CD1c-positive myeloid dendritic cell (primary cell): ENCODE results near the gene ARHGAP11A.
A peak's percentile ranks its signal among the peaks of the same experiment; 100 is the strongest.

Experiments
- DNase-seq: peaks from one replicate; pipeline ENCODE4 v3.0.0-alpha.2; 2016; ENCODE audit errors: extremely low spot score

ARHGAP11A gene

DNA sequence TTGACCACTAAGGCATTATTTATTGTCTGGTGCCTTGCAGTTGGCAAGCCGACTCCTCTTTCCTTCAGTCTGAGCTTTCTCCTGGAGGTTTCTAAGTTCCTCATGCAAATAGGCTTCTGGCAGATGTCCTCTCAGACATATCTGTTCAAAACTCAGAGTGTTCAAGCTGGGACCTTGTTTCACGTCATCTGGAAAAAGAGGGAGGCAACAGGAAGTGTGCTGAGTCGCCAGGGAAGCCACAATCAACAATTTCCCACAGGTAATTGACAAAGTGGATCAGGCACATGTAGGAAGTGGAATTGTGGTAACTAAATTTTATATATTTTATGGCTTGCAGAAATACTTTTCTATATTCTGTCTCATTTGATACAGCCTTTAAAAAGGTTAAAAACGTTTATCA lies 40.8 kb downstream of the ARHGAP11A start:
- no peak for DNase-seq

GRCh38 chr15:32656496-32656895 lies 41.2 kb downstream of the ARHGAP11A start:
- no peak for DNase-seq

GRCh38 chr15:32657198-32657883 lies 42.0 kb downstream of the ARHGAP11A start:
- no peak for DNase-seq

DNA sequence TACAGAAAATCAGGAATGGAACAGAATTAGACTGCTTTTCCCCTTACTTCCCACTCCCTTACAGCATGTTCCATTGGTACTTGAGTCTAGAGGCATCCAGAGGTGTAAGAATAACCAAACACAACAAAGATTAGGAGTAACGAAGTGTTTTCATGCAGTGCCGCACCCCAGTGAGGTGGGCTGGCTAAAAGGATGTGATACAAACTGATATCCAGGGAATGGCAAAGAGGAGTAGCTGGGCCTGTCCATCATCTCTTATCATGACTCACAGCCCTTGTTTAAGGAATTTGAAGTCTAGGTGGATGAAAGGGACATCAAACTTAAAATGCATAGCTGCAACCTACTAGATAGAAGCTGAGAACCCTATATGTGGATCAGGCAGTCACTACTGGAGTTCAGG lies 42.6 kb downstream of the ARHGAP11A start:
- no peak for DNase-seq

DNA sequence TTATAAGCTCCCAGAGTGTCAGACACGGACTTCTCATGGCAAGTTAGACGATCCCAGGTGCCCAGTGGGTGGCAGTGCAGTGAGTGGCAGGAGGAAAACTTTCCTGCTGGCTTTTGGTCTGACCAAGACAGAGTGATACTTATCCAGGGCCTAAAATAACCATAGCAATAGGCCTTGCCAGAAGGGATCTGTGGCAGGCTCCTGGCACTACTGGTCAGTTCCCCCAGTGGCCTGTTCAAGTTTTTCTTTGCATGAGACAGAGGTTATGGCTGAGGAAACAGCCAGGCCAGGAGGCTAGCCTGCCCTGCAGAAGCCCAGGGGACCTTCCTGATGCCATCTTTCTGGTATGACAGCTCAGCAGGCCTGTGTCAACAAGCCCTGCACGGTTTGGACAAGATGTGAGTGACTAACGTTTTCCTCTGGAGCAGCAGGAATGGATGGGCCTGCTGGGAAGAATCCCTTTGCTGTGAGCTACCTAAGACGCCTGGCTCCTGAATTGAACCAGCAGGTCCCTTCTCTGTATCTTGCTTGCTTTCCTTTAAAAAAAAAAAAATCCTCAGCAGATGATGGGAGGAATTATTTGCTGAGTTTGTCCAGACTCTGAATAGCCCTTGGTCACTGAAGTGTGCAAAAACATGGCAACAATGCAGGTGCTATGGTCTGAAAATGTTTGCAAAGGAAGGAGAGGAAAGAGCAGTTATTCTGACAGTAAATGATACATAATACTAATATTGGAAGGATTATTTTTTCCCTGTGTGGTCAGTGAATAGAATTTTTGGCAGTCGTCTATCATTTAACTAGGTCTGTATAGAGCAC lies 44.2 kb downstream of the ARHGAP11A start:
- DNase-seq = no peak

DNA sequence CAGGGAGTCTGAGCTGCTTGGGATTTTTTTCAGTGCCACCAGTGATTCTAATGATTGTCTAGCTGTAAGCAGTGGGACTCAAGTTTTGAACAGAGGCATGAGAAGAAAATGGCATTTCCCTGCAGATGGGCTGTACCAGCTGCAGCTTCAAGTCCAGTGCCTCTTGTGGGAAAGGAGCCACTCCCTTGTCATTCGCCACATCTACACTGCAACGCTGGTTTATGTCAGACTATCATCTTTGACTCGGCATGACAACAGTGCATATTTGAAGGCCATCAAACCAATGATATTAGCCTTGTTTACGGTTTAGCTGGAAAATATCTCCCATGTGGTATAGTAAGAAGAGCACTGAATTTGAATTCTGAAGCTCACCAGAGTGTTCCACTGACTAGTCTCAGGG lies 48.4 kb downstream of the ARHGAP11A start:
- no peak for DNase-seq

DNA sequence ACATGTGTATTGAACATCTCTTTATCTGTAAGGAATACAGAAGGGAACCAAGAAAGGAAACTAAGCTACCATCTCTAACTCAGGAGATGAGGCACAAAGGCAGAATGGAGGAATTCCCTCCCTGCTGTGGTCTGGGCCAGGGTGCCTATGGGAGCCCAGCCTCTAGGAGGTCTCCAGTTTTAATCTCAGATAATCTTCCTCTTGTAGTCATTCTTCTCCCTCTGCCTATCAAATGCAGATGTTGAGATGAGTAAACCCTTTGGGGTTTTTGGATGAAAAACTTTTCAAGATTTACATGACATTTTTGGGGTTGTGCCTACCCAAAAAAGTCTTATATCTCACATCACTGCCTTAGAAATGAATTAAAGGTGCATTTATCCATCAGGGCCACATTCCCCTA lies 49.5 kb downstream of the ARHGAP11A start:
- no peak for DNase-seq

- no peak for DNase-seq
Measured at GRCh38 chr15:32667321-32667720, 52.0 kb downstream of the ARHGAP11A start.

DNA sequence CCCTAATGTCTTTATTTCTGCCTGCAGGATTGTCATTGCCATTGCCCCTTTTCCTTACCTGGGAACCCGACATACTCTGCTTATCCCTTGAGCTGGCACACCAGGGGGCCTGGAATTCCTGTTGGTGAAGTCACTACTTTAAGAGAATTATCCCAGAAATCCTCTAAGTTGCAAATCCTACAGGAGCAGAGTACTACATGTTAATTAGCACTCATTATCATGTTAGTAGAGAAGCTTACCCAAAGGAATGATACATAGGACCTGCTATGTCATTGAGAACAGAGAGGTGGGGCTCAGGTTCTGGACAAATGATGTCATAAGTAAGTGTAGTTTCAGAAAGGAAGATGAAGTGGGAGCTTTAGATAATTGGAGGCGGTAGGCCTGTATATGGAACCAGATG lies 53.6 kb downstream of the ARHGAP11A start:
- DNase-seq = no peak

- no peak for DNase-seq
Measured at GRCh38 chr15:32669896-32670611, 54.8 kb downstream of the ARHGAP11A start.

DNA sequence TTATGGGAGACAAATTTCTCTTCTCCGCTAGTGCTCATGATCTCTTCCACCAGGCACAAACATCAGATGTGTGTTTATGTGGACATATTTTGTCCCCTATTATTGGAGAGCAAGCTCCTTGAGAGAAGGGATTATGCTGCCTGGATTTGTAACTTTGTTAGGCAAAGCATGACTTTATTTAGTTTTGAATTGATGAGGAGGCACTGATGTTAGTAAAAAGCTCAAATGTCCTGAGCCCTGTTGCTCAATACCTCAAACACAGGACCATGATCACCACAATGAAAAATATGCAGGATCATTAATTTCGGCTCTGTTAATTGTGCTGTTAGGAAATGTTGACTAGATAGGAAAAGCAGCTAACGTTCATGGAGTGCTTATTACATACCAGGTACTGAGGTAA lies 55.3 kb downstream of the ARHGAP11A start:
- DNase-seq = no peak

- DNase-seq = no peak
Measured at GRCh38 chr15:32671339-32672325, 56.3 kb downstream of the ARHGAP11A start.

- no peak for DNase-seq
Measured at GRCh38 chr15:32674681-32675080, 59.4 kb downstream of the ARHGAP11A start.

DNA sequence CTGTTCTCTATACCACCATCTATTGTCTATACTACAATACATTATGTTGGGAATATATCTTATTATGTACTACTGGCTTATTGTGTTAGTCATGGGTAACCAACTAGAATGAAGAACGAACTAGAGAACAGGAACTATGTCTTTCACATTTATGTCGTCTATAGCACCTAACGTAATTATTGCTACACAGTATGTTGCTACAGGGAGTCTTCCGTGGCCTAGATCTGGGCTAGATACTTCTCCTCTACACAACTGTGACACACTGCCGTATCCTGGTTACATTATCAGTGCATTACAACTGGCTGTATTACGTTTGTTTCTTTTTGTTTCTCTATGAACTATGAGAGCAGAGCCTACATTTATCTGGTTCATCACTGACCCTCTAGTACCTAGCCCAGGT lies 60.2 kb downstream of the ARHGAP11A start:
- peak; percentile 20 for DNase-seq

GRCh38 chr15:32676169-32676568 lies 60.9 kb downstream of the ARHGAP11A start:
- DNase-seq = no peak

GRCh38 chr15:32677238-32677750 lies 62.0 kb downstream of the ARHGAP11A start:
- DNase-seq = no peak

GRCh38 chr15:32679298-32679690 lies 64.0 kb downstream of the ARHGAP11A start:
- no peak for DNase-seq

GRCh38 chr15:32682569-32682968 lies 67.3 kb downstream of the ARHGAP11A start:
- DNase-seq = peak; percentile 50

DNA sequence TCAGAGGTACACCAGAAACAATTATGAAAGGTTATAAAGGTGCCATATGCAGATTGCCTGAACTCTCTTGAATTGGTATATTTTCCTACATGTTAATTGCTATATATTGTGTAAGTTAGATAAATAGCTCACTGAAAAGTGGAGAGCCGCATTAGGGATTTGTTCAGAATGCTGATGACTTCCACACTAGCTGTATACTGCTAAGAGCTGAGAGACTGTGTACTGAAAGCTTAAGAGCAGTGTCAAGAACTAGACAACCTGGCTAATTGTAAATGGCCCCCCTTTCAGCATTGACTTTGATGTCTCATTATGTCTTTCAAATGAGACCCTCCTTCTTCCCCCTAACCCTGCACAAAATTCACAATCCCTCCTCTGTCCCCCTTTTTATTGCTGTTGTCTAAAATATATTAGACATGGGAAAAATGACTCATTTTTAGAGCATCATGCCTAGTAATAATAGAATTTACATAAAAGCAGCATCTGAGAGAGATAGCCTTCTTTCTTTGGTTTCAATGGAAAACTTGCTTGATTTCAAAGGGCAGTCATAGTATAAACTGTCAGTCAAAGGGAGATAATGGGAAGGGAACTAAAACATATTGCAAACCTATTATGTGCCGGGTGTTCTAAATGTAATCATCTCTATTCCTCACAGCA lies 67.8 kb downstream of the ARHGAP11A start:
- no peak for DNase-seq

GRCh38 chr15:32683906-32684584 lies 68.7 kb downstream of the ARHGAP11A start:
- DNase-seq = peak; percentile 84
